HG03460 (cell line): ENCODE data around the gene USP25.

Experiments
- ATAC-seq: cut with Tn5 transposase; IDR thresholded peaks from one replicate; pipeline ENCODE4 v1.9.1; 2021; ENCODE audit not compliant: unreplicated experiment

Gene USP25

DNA sequence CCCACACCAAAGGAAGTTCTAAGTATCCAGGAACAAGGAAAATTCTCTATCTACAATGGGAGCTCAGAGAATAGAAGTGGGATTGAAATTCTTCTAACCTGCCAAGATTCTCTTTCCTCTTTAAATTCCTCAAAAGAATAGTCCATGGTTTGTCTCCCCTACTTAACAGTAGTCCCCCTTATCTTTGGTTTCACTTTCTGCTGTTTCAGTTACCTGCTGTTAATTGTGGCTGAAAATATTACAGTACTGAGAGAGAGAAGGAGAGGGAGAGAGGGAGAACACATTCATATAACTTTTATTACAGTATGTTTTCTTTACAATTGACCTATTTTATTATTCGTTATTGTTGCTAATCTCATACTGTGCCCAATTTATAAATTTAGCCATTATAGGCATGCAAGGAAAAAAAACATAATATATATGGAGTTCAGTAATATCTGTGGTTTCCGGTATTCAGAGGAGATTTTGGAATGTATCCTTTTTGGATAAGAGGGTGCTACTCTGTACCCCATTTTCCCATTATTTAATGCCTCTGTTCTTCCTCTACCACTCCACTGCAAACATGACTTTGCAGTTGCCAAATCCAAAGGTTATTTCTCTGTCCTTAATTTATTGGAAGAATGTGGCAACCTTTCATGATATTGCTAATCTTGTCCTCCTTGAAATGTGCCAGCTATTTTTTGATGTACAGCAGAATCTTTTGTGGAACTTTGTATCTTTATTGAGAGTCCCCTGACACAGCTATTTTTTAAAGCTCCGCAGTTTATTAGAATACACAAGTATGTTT lies 68.0 kb downstream of the USP25 start:
- no peak for ATAC-seq

DNA sequence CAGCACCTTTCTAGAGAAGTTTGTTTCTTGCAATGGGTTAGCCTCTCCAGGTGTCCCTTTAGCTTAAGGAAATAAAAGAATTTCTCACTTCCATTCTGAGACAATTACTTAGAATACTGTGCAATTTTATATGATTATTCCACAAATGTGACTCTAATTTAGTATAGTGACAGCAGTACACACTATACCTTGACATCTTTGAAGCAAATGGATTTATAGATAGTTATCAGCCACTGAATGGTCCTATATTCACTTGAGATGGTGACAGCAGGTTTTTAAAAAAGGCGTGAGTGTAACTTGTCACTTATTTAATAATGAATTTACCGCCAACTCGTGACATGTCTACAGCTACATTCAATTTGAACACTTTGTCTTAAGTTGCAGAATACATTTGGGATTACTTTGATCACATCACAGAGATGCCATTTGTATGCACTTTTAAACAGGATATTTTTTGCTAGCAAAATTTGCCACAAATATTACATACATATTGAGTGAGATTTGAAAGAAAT lies 71.6 kb downstream of the USP25 start:
- no peak for ATAC-seq

DNA sequence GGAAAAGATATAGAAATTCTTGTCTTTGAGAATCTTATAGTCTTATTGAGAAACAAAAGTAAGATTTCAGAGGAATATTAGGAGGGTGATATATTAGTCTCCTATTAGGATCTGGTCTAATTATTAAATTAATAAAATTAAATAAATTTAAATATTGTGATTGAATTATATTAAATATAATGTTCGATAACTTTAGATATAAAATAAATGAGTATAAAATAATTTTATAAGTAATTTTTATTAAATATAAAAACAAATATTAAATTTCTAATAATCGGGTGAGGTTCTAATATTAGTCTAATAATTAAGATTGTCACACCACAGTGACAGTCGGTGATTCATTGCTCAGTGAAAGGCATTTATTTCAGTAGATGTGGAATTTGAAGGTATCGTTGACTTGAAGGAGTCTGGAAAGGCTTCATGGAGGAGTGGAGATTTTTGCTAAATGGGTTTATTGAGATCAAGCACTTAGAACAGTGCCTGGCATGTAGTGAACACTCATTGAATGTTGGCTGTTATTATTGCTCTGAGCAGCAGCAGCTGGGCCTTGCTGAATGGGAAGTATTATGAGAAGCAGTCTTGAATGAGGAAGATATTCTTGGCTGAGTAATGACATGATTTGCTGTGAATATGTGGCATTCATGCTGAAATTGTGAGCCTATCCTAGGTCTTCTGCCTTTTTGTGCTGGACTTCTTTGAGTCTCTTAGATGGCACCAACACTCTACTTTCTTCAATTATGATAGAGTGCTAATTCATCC lies 74.6 kb downstream of the USP25 start:
- no peak for ATAC-seq

DNA sequence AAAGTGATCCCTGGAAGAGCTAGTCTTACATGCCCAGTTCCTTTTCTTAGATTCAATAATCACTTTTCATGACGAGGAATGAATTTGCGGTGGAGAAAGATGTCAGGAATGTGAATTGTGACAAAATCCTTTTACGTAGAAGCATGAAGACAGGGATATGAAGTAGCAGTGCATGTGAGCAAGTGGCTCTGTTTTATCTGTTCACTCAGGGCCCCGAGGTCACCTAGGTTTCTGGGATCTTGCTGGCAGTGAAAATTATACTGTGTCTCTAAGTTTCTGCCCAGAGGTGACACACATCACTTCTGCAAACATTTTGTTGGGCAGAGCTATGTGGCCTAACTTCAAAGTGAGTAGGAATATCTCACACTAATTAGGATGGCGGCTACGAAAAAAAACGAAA lies 79.3 kb downstream of the USP25 start:
- ATAC-seq = no peak

DNA sequence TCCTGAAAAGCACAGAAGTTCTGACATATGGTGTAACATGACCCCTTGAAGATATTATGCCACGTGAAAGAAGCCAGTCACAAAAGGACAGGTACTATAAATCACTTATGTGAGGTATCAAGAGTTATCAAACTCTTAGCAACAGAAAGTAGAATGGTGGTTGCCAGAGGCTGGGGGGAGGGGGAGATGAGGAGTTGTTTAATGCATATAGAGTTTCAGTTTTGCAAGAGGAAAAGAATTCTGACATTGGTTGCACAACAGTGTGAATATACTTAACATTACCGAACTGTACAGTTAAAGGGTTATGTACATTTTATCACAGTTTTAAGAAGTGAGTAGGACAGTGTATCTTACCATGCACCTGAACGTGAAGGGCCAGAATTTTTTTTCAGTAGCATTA lies 80.0 kb downstream of the USP25 start:
- ATAC-seq = no peak

DNA sequence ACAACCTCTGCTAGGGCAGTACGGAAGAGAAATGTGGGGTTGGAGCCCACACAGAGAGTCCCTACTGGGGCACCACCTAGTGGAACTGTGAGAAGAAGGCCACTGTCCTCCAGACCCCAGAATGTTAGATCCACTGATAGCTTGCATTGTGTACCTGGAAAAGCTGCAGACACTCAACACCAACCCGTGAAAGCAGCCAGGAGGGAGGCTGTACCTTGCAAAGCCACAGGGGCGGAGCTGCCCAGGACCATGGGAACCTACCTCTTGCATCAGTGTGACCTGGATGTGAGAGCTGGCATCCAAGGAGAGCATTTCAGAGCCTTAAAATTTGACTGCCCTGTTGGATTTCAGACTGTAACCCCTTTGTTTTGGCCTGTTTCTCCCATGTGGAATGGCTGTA lies 85.5 kb downstream of the USP25 start:
- no peak for ATAC-seq

DNA sequence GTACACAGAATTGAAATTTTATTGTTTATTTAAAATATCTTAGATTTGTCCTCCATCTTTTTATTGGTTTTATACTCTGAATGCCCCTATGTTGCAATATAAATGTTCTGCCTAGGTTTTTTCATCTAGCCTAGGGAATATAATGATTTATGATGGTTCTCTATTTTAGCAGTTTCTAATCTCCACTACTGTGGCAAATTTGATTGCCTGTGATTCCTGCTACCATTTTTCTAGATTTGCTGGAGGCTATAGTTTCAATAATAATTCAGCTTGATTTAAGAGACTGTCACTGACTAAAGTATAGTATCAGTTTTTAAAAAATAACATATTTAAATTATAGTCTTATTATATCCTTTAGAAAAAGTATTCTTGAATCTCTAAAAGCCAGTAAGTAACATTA lies 90.5 kb downstream of the USP25 start:
- no peak for ATAC-seq

DNA sequence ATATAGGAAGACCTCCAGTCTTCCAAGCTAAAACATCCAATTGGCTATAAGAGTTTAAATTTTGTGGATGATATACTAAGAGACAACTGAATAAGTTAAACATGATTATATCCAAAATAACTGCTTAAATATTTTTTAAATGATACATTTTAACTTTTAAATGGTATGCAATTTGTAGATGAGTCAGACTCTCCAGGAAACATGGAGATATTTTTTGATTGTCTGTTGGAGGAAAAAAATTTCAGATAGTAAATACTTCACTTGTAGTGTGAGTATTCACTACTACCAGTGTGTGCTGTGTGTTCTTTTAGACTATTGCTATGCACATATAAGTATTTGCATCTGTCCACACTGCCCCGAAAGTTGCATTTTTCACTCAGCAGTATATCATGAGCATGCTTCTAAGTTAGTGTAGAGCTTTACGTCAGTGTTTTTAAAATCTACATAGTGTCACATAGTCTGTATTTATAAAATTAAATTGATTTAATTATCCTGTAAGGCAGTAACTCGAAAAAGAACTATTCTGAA lies 91.1 kb downstream of the USP25 start:
- no peak for ATAC-seq

DNA sequence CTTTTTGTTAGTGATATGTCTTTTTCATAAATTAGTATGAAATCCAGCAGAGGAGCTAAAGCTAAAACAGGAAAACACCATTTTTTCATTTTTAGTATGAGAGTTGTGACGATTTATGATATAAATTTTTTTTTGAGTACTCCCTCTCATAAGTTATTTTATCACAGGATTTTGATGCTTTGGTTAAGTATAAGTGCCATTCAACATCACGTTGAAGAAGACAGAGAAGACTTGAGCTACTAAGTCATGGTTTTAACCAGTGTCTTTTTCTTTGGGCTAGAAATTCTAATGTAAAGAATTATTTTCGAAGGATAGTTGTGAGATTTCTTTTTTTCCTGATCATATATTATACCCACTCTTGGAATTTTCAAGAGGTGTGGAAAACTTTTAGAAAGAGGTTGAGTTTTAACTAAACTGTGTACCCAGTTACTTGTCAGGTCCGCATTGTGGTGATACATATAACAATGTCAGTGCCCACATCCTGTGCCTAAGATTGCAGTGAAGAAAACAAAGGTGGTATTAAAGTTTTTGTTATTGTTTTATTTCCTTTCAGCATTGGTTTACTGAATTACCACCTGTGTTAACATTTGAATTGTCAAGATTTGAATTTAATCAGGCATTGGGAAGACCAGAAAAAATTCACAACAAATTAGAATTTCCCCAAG lies 93.8 kb downstream of the USP25 start:
- ATAC-seq = no peak

DNA sequence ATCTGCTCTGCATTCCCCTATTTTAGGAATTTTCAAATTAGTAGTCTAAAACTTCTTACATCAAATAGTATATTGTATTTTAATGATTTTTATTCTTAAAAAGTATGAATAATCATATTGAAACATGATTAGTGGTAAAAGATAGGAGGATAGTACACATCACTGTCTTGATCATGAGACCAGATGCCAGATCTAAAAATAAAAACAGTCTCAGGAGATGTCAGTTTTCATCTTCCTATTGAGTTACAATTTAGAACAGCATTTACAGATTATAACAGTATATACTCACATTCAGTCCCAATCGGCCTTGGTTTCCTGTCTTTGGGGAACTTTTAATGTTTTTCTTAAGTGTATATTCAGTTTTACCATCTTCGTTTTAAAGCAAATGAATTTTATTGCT lies 95.9 kb downstream of the USP25 start:
- no peak for ATAC-seq

DNA sequence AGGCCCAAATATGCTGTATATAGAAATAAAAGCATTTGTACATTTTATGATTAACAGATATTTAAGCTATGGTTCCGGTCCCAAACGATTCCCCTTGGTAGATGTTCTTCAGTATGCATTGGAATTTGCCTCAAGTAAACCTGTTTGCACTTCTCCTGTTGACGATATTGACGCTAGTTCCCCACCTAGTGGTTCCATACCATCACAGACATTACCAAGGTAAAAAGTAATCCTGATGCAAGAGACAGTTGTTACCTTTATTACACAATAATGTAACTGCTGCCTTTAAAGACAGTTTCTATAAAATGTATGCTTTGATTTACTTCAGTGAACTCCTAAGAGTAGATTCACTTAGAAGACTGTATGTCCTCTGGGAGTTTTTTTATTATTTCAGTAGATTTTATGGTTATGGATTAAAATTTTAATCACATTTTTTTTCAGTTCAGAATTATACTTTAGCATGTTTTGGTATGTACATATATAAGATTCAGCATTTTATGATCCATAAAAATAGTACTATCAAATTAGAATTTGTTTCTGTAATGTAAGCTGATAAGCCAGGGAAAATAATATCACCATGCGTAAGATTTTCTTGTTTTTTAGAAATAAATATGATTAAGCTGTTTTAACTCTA lies 96.5 kb downstream of the USP25 start:
- no peak for ATAC-seq

DNA sequence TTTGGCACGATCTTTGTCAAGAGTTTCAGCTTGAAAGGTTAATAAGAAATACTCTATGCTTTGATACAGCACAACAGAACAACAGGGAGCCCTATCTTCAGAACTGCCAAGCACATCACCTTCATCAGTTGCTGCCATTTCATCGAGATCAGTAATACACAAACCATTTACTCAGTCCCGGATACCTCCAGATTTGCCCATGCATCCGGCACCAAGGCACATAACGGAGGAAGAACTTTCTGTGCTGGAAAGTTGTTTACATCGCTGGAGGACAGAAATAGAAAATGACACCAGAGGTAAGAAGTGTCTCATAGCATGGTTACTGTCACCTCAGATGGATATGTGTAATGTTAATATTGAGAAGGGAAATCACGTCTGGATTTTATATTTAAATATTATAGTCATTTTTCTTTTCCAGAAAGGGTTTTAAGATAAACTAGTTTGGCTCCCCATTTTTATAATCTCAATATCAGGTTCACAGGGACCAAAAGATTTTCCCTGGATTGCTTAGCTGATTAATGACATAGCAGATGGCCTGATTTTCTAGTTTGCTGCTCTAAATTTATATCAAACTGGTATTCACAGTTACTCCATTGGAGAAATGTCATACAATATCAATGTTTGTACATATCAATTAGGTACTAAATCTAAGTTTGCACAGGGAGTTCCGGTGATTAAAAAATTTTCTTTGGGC lies 97.3 kb downstream of the USP25 start:
- no peak for ATAC-seq

DNA sequence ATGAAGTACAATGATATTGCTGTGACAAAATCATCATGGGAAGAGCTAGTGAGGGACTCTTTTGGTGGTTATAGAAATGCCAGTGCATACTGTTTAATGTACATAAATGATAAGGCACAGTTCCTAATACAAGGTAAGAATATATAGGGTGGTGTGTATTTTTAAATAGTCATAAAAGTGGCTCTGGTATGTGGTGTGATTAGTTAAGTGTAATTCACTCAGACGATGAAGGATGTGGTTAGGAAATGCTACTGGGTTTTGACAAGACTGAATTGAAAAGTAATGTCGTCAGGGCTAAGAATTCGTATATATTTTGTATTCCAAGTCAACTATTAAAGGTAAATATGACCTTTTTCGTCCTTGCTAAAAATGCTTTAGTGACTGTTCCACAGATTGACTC lies 101.7 kb downstream of the USP25 start:
- ATAC-seq = no peak

DNA sequence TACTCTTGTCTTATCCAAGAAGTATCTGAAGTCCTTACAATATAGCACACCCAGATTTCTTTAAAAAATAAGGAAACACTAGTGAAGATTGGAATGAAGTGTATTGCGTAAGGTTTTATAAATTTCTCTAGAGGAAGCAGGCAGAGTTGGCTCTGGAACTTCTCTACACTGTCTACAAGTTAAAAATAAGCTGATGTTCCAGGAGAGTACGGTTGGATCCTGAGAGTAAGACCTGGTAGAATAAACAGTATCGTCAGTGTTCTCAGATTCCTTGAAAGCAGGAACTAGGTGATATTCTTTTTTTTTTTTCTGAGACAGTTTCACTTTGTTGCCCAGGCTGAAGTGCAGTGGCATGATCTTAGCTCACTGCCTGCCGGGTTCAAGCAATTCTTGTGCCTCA lies 107.9 kb downstream of the USP25 start:
- no peak for ATAC-seq

DNA sequence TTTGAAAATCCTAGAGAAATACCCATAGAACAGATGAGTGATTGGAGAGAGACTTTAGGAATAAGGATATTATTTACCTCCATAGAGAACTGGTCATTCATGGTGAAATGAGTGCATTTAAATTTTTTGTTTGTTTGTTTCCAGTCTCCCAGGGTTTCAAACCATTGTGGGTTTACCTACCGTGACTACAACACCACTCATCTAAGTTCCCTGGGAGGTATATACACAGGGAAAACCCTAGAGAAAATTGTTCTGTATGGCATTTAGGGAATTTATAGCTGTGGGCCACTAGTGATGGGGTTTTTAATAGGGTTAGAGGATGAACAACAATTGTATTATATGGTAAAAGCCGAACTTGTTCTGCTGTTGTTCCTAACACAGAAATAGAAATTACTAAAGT lies 109.2 kb downstream of the USP25 start:
- ATAC-seq = no peak

DNA sequence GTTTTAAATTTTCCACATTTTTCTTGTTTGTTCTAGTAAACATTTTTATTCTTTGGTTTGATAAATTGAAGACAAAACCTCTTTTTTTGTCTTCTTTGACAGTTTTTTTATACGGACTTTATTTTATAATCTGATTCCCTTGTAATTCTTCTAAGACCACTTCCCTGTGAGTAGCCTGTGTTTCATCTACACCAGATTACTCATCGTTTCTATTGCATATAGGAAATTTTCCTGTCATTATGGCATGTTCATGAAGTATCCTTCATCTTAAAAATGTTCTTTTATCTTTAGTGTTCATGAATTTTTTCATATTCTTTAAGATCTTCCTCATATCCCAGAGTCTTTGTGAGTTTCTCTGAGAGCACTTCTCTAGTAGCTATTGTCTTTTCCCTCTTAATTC lies 109.8 kb downstream of the USP25 start:
- no peak for ATAC-seq

DNA sequence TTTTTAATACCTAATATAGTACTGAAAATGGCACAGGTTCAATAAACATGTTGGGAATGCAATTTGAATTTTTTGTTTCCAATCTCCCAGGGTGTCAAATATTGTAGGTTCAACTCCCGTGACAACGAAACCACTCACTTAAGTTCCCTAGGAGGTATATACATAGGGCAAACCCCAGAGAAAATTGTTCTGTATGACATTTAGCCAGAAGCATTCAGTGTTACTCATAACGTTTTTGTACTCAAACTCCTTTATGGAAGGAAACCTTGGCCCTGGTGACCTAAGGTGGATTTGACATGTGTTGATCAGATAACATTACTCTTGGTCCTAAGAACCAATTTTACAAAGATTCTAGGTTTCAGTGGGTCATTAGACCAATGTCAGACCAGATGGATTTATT lies 110.6 kb downstream of the USP25 start:
- ATAC-seq = no peak

DNA sequence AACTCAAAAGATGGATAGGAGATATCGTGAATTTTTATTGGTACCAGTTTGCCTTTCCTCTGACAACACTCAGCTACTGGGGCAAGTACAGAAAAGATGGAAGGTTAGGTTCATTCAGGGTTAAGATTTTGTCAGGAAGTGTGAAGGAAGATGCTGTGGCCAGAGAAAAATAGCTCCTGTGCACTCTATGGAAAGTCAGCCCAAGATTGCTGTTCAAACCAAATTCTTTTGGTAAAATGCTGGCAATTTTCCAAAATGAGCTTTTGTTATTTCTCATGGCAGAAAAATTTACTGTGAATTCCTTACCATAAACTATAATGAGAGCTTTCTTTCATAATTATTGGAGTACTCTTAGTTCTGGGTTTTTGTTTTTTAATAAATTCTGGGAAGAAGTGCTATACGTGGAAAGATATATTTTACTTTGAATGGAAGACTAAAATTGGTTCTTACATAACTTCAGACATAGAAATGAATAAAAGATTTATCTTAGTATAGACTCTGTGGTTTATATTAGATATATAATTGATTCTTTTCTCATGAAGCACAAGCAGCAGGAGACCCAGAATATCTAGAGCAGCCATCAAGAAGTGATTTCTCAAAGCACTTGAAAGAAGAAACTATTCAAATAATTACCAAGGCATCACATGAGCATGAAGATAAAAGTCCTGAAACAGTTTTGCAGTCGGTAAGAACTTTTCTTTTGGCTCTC lies 112.2 kb downstream of the USP25 start:
- no peak for ATAC-seq

DNA sequence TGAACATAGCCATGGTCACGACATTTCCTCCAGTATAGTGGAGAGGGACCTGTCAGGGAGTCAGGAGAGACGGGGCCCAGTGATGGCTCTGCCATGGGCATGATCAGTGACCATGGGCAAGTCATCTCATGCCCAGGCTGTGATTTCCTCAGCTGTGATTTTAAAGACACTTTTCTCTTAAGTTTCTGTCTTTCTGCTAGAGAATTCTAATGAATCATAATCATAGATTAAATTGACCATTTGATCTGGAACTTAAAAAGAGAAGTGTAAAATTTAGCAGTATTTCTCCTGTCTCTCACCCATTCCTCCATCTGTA lies 112.7 kb downstream of the USP25 start:
- ATAC-seq = no peak

DNA sequence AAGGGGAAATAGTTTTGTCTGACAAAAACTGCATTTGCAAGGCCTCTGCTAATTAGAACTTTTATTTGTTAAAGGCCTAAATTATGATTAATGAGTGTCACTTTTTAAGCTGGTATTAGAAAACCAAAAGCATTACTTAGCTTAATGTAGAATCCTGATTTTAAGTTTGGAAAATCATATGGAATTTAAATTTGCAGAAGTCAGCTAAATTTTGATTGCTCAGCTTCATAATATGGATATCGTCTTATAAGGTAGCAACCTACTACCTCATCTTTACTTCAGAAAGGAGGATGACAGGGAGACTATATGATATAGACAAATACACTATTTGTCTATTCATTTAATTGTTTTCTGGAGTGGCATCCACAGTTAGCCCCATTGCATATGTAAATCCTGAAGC lies 114.0 kb downstream of the USP25 start:
- no peak for ATAC-seq
